Liver (tissue), 9 donors: ENCODE measurements around the gene NEAT1. TPM values are rescaled to one million over a fixed set of nuclear protein-coding genes. Genes with fewer than 3 reads are reported as not detected.

ENCODE experiments used
- DNase-seq: peaks from one replicate; pipeline ENCODE4 v3.0.0-alpha.2; 2017; ENCODE audit warnings: low spot score
- H3K27ac ChIP-seq, 2 donors: one replicate each; pipeline ENCODE4 v1.7.0; 2013; ENCODE audit warnings: inconsistent platforms in 2 of 2, low read length in 2 of 2, control low read depth in 1 of 2, low read depth in 1 of 2, mild to moderate bottlenecking in 1 of 2
- H3K27me3 ChIP-seq, 4 donors: one replicate each; pipeline versions ENCODE4 v1.6.1 to v1.7.0; 2013; ENCODE audit warnings: low read length in 3 of 4, inconsistent platforms in 1 of 4, mild to moderate bottlenecking in 1 of 4, moderate library complexity in 1 of 4; ENCODE audit not compliant: control insufficient read depth in 4 of 4, insufficient read depth in 4 of 4
- H3K36me3 ChIP-seq, 4 donors: one replicate each; pipeline versions ENCODE4 v1.6.1 to v1.7.0; 2013; ENCODE audit warnings: low read length in 3 of 4, mild to moderate bottlenecking in 3 of 4, low read depth in 1 of 4, moderate library complexity in 1 of 4; ENCODE audit not compliant: control insufficient read depth in 4 of 4, insufficient read depth in 3 of 4
- H3K4me1 ChIP-seq, 4 donors: one replicate each; pipeline versions ENCODE4 v1.6.1 to v1.7.0; 2013; ENCODE audit warnings: low read length in 3 of 4, mild to moderate bottlenecking in 3 of 4, moderate library complexity in 1 of 4; ENCODE audit not compliant: control insufficient read depth in 4 of 4, insufficient read depth in 4 of 4
- H3K4me3 ChIP-seq, 3 donors: one replicate each; pipeline versions ENCODE4 v1.6.1 to v1.7.0; 2013; ENCODE audit warnings: low read length in 3 of 3, control low read depth in 1 of 3, low read depth in 1 of 3, mild to moderate bottlenecking in 1 of 3
- H3K9ac ChIP-seq, 2 donors: one replicate each; pipeline ENCODE4 v1.7.0; 2013; ENCODE audit warnings: low read length in 2 of 2, mild to moderate bottlenecking in 2 of 2, moderate library complexity in 2 of 2, control low read depth in 1 of 2, low read depth in 1 of 2
- H3K9me3 ChIP-seq, 4 donors: one replicate each; pipeline versions ENCODE4 v1.6.1 to v1.7.0; 2013; ENCODE audit warnings: low read length in 3 of 4; ENCODE audit not compliant: control insufficient read depth in 4 of 4
- ATF3 ChIP-seq: IDR thresholded peaks from 2 replicates; pipeline ENCODE4 v1.6.1; 2016; ENCODE audit warnings: antibody characterized with exemption
- EGR1 ChIP-seq, 2 donors: IDR thresholded peaks; 2 replicates each; pipeline ENCODE4 v1.6.1; 2016 to 2018; ENCODE audit warnings: antibody characterized with exemption in 2 of 2, low read depth in 2 of 2
- FOXA2 ChIP-seq: IDR thresholded peaks from 2 replicates; pipeline ENCODE4 v1.6.1; 2016; ENCODE audit warnings: antibody characterized with exemption
- GABPA ChIP-seq, 2 donors: IDR thresholded peaks in 1 of 2; conservative IDR thresholded peaks in 1 of 2; 2 replicates each; pipeline ENCODE4 v1.6.1; 2016; ENCODE audit warnings: antibody characterized with exemption in 2 of 2, mild to moderate bottlenecking in 1 of 2, moderate library complexity in 1 of 2
- HNF4A ChIP-seq, 2 donors: conservative IDR thresholded peaks; 2 replicates each; pipeline ENCODE4 v1.6.1; 2016; ENCODE audit warnings: antibody characterized with exemption in 2 of 2, mild to moderate bottlenecking in 2 of 2
- HNF4G ChIP-seq: IDR thresholded peaks from 2 replicates; pipeline ENCODE4 v1.6.1; 2016; ENCODE audit warnings: antibody characterized with exemption
- JUND ChIP-seq, 2 donors: IDR thresholded peaks; 2 replicates each; pipeline ENCODE4 v1.6.1; 2016; ENCODE audit warnings: antibody characterized with exemption in 2 of 2
- MAX ChIP-seq: IDR thresholded peaks from 2 replicates; pipeline ENCODE4 v1.6.1; 2016; ENCODE audit warnings: antibody characterized with exemption
- RAD21 ChIP-seq, 2 donors: IDR thresholded peaks; 2 replicates each; pipeline ENCODE4 v1.6.1; 2016; ENCODE audit warnings: antibody characterized with exemption in 2 of 2, mild to moderate bottlenecking in 2 of 2
- REST ChIP-seq: IDR thresholded peaks from 2 replicates; pipeline ENCODE4 v1.6.1; 2016; ENCODE audit warnings: antibody characterized with exemption, mild to moderate bottlenecking
- RXRA ChIP-seq, 2 donors: IDR thresholded peaks; 2 replicates each; pipeline ENCODE4 v1.6.1; 2017 to 2018; ENCODE audit warnings: antibody characterized with exemption in 2 of 2, mild to moderate bottlenecking in 1 of 2
- SP1 ChIP-seq: IDR thresholded peaks from 2 replicates; pipeline ENCODE4 v1.6.1; 2018; ENCODE audit warnings: antibody characterized with exemption, mild to moderate bottlenecking
- YY1 ChIP-seq: IDR thresholded peaks from 2 replicates; pipeline ENCODE4 v1.6.1; 2016; ENCODE audit warnings: antibody characterized with exemption, mild to moderate bottlenecking
- ZBTB33 ChIP-seq: IDR thresholded peaks from 2 replicates; pipeline ENCODE4 v1.6.1; 2016; ENCODE audit warnings: antibody characterized with exemption
- WGBS: extraction: QIAGEN DNeasy Blood & Tissue Kit; methylation state at CpG from one replicate; pipeline ENCODE4 v1.1.7; 2013; 5-methylcytosine and 5-hydroxymethylcytosine counted together
- polyA plus RNA-seq, 2 donors: library from polyadenylated mRNA; stranded (reverse) in 1 of 2; unstranded in 1 of 2; fragments of 200-250 nt in 1 of 2; fragments of >200 nt in 1 of 2; fragmentation: Nextera tagmentation in 1 of 2; extraction: Ambion mirVana in 1 of 2; gene quantifications; one replicate each; pipeline versions ENCODE4 v1.2.1 to v1.2.3, GENCODE V29; 2013 to 2015
- total RNA-seq, 2 donors: library from RNA; depleted of rRNA; stranded (reverse); fragments of >200 nt; gene quantifications; one replicate each; pipeline ENCODE4 v1.2.3, GENCODE V29; 2014
- TF ChIP-seq, protein P1 (sequence below): fragments of 150-350 bp; IDR thresholded peaks from 2 replicates; pipeline ENCODE4 v1.5.1; 2017; ENCODE audit warnings: improper control_type of control experiment, low read depth, low read length; ENCODE audit not compliant: missing input control
- donor health status: healthy.
- donor health status: healthy.
- donor health status: healthy.
- donor health status: healthy.
- donor health status: healthy.

The NEAT1 gene
- total and polyA plus RNA-seq, 4 donors, result 29.6 to 1,968 (median 80.8) TPM

DNA sequence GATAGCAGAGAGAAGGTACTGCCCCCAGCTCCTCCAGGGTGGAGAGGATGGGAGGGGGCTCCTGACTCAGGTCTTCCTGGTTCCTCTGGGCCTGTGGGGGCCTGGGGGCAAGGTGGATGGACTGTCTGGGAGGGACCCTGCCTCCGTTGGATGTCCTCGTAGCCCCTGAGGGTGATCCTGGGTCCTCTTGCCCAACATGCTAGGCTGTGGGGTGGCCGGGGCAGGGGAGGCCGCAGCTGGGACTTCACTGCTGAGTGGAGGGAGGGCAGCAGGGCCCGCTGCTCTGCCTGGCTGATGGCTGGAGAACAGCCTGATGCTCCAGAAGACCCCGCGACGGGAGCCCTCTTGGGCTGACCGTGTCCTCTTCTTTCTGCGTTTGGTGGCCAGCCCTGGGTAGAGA lies 22.8 kb upstream of the NEAT1 start:
- no peak for DNase-seq
- Histone ChIP-seq H3K27me3 (no peaks in the 10 kb centered on the region), H3K9me3 (no peaks in the 10 kb centered on the region), H3K36me3 (peaks cover 0 to 34% (median 9%) of the 10 kb centered on the region in 4 donors), H3K4me3 (no peak overlapping the region), H3K9ac (no peak overlapping the region), H3K4me1 (peaks cover 0 to 4% (median 0%) of the 10 kb centered on the region in 4 donors), H3K27ac (no peak overlapping the region)
- 95% methylated on average over 10 of the region's 10 CpGs for WGBS
- TF ChIP-seq EGR1 (IDR thresholded peaks at IDR 0.05; ENCODE audit: low read depth in 2 of 2), result no peak
- TF ChIP-seq RXRA (IDR thresholded peaks at IDR 0.05), result no peak
- no peak for TF ChIP-seq YY1
- TF ChIP-seq ZBTB33, result no peak
- TF ChIP-seq GABPA (IDR thresholded peaks at IDR 0.05 in 1 of 2, conservative IDR thresholded peaks at IDR 0.05 in 1 of 2), result no peak
- TF ChIP-seq ATF3, result no peak
- no peak for TF ChIP-seq JUND (IDR thresholded peaks at IDR 0.05)
- no peak for TF ChIP-seq SP1
- TF ChIP-seq HNF4A (conservative IDR thresholded peaks at IDR 0.05), result no peak
- no peak for TF ChIP-seq FOXA2
- TF ChIP-seq MAX, result no peak
- TF ChIP-seq, protein P1, sequence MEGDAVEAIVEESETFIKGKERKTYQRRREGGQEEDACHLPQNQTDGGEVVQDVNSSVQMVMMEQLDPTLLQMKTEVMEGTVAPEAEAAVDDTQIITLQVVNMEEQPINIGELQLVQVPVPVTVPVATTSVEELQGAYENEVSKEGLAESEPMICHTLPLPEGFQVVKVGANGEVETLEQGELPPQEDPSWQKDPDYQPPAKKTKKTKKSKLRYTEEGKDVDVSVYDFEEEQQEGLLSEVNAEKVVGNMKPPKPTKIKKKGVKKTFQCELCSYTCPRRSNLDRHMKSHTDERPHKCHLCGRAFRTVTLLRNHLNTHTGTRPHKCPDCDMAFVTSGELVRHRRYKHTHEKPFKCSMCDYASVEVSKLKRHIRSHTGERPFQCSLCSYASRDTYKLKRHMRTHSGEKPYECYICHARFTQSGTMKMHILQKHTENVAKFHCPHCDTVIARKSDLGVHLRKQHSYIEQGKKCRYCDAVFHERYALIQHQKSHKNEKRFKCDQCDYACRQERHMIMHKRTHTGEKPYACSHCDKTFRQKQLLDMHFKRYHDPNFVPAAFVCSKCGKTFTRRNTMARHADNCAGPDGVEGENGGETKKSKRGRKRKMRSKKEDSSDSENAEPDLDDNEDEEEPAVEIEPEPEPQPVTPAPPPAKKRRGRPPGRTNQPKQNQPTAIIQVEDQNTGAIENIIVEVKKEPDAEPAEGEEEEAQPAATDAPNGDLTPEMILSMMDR, result no peak
- no peak for TF ChIP-seq HNF4G
- TF ChIP-seq REST, result no peak
- no peak for TF ChIP-seq RAD21 (IDR thresholded peaks at IDR 0.05)
